Trophoblast cell (in vitro differentiated cells and primary cell): ENCODE measurements around the gene TROAP. TPM values are rescaled to one million over a fixed set of nuclear protein-coding genes. Genes with fewer than 3 reads are reported as not detected.
A peak's percentile ranks its signal among the peaks of the same experiment; 100 is the strongest.

Source experiments
- DNase-seq, 2 donors: peaks; one replicate each; pipeline ENCODE4 v3.0.0-alpha.2; 2016
- H2AFZ ChIP-seq: 2 replicates; pipeline ENCODE4 v1.6.1; 2013; ENCODE audit warnings: low read length, moderate library complexity, mild to moderate bottlenecking; ENCODE audit not compliant: insufficient read depth, poor library complexity
- H2AK5ac ChIP-seq: 2 replicates; pipeline ENCODE4 v1.6.1; 2013; ENCODE audit warnings: mild to moderate bottlenecking, low read length
- H2BK120ac ChIP-seq: 2 replicates; pipeline ENCODE4 v1.6.1; 2013; ENCODE audit warnings: low read length, mild to moderate bottlenecking, moderate library complexity; ENCODE audit not compliant: insufficient read depth, poor library complexity
- H2BK12ac ChIP-seq: 2 replicates; pipeline ENCODE4 v1.6.1; 2013; ENCODE audit warnings: mild to moderate bottlenecking, low read length, moderate library complexity
- H2BK5ac ChIP-seq: 2 replicates; pipeline ENCODE4 v1.6.1; 2013; ENCODE audit warnings: low read length, low read depth, moderate library complexity, mild to moderate bottlenecking; ENCODE audit not compliant: poor library complexity
- H3K14ac ChIP-seq: 2 replicates; pipeline ENCODE4 v1.6.1; 2013; ENCODE audit warnings: mild to moderate bottlenecking, low read length
- H3K18ac ChIP-seq: 2 replicates; pipeline ENCODE4 v1.6.1; 2013; ENCODE audit warnings: mild to moderate bottlenecking, low read length
- H3K23ac ChIP-seq: 2 replicates; pipeline ENCODE4 v1.6.1; 2013; ENCODE audit warnings: low read length
- H3K27ac ChIP-seq: 2 replicates; pipeline ENCODE4 v1.5.1; 2013; ENCODE audit warnings: low read depth, mild to moderate bottlenecking, inconsistent platforms, low read length, moderate library complexity
- H3K27me3 ChIP-seq: 2 replicates; pipeline ENCODE4 v1.6.1; 2013; ENCODE audit warnings: inconsistent platforms, mild to moderate bottlenecking, low read length, moderate library complexity; ENCODE audit not compliant: insufficient read depth
- H3K36me3 ChIP-seq, 2 experiments: 1 replicate in 1 of 2; 2 replicates in 1 of 2; pipeline ENCODE4 v1.6.1; 2013; ENCODE audit warnings: low read length in 2 of 2, mild to moderate bottlenecking in 2 of 2, moderate library complexity in 1 of 2; ENCODE audit not compliant: insufficient read depth in 2 of 2, control insufficient read depth in 1 of 2
- H3K4ac ChIP-seq: 2 replicates; pipeline ENCODE4 v1.6.1; 2013; ENCODE audit warnings: low read depth, mild to moderate bottlenecking, low read length, moderate library complexity
- H3K4me1 ChIP-seq, 2 experiments: 1 replicate in 1 of 2; 2 replicates in 1 of 2; pipeline ENCODE4 v1.6.1; 2013; ENCODE audit warnings: low read length in 2 of 2, mild to moderate bottlenecking in 2 of 2, moderate library complexity in 1 of 2; ENCODE audit not compliant: insufficient read depth in 2 of 2, control insufficient read depth in 1 of 2
- H3K4me2 ChIP-seq: 2 replicates; pipeline ENCODE4 v1.6.1; 2013; ENCODE audit warnings: inconsistent platforms, mild to moderate bottlenecking, low read length, moderate library complexity
- H3K4me3 ChIP-seq: 2 replicates; pipeline ENCODE4 v1.5.1; 2013; ENCODE audit warnings: mild to moderate bottlenecking, low read depth, low read length, inconsistent platforms
- H3K79me1 ChIP-seq: one replicate; pipeline ENCODE4 v1.6.1; 2013; ENCODE audit warnings: low read length
- H3K79me2 ChIP-seq: 2 replicates; pipeline ENCODE4 v1.6.1; 2013; ENCODE audit warnings: low read length, mild to moderate bottlenecking; ENCODE audit not compliant: control insufficient read depth, insufficient read depth, poor library complexity
- H3K9ac ChIP-seq: 2 replicates; pipeline ENCODE4 v1.6.1; 2013; ENCODE audit warnings: mild to moderate bottlenecking, low read length
- H3K9me3 ChIP-seq: 2 replicates; pipeline ENCODE4 v1.6.1; 2013; ENCODE audit warnings: low read depth, mild to moderate bottlenecking, control low read depth, inconsistent platforms, low read length; ENCODE audit not compliant: insufficient read depth
- H4K12ac ChIP-seq: 2 replicates; pipeline ENCODE4 v1.6.1; 2013; ENCODE audit warnings: low read depth, mild to moderate bottlenecking, low read length, moderate library complexity
- H4K8ac ChIP-seq: 2 replicates; pipeline ENCODE4 v1.6.1; 2013; ENCODE audit warnings: low read depth, mild to moderate bottlenecking, low read length, moderate library complexity
- H4K91ac ChIP-seq: one replicate; pipeline ENCODE4 v1.6.1; 2013; ENCODE audit warnings: low read depth, mild to moderate bottlenecking, low read length, moderate library complexity
- WGBS: extraction: QIAGEN DNeasy Blood & Tissue Kit; methylation state at CpG from one replicate; pipeline ENCODE4 v1.1.7; 2013; ENCODE audit warnings: missing lambda C conversion rate; ENCODE audit not compliant: insufficient read length, insufficient coverage; ENCODE audit errors: extremely low coverage; 5-methylcytosine and 5-hydroxymethylcytosine counted together
- polyA plus RNA-seq: library from polyadenylated mRNA; stranded (reverse); fragments of 200-250 nt; gene quantifications from 2 replicates; pipeline ENCODE4 v1.2.3, GENCODE V29; 2013

TROAP gene, protein sequence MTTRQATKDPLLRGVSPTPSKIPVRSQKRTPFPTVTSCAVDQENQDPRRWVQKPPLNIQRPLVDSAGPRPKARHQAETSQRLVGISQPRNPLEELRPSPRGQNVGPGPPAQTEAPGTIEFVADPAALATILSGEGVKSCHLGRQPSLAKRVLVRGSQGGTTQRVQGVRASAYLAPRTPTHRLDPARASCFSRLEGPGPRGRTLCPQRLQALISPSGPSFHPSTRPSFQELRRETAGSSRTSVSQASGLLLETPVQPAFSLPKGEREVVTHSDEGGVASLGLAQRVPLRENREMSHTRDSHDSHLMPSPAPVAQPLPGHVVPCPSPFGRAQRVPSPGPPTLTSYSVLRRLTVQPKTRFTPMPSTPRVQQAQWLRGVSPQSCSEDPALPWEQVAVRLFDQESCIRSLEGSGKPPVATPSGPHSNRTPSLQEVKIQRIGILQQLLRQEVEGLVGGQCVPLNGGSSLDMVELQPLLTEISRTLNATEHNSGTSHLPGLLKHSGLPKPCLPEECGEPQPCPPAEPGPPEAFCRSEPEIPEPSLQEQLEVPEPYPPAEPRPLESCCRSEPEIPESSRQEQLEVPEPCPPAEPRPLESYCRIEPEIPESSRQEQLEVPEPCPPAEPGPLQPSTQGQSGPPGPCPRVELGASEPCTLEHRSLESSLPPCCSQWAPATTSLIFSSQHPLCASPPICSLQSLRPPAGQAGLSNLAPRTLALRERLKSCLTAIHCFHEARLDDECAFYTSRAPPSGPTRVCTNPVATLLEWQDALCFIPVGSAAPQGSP
- polyA plus RNA-seq, result 36.9 and 42.9 TPM in 2 replicates

DNA sequence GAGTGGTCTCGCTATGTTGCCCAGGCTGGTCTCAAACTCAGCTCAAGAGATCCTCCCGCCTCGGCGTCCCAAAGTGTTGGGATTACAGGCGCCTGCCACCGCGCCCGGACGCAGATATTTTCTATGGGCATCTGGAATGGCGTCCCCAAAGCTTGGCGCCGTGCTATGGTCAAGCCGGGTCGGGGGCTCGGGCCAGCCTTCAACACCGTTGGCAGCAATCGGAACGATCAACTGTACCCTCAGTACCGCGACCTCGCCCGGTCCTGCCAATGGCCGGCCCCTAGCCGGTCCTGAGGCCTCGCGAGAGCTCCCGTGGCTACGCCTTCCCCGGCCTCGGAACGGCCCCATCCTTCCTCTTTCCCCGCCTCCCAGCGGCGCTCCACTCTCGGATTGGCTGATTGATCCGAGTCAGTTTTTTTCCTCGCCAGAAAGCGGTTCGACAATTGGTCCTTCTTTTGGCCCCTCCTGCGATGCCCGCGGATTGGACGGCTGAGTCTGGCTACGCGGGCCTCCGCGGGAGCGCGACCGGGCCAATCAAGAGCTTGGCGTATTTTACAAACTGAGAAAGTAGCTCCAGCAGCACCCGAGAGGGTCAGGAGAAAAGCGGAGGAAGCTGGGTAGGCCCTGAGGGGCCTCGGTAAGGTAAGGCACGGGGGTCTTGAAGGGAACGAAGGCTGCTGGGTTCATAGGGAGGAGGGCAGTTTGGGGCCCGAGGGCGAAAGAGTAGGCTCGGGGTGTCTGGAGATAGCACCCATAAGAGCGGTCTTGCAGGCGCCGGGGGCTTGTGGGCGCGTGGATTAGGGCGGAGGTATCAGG, at the start of gene TROAP:
Gene TROAP, plus strand, starts transcription at position 548 of the 816 bp plus-strand sequence. CDS start 354 bp downstream, outside the sequence.
- peaks cover 15 to 19% of the 10 kb centered on the region in 2 experiments for H3K36me3 ChIP-seq
- H3K27me3 ChIP-seq, result no peaks in the 10 kb centered on the region
- H4K91ac ChIP-seq, result peak within 1 kb of the TSS; percentile 65
- H3K4me2 ChIP-seq, result peak within 1 kb of the TSS; percentile 88
- H3K4ac ChIP-seq, result peak within 1 kb of the TSS; percentile 73
- peak within 1 kb of the TSS; percentile 94 for H2AFZ ChIP-seq
- H3K9ac ChIP-seq, result peak within 1 kb of the TSS; percentile 84
- no peak within 1 kb of the TSS for H2BK12ac ChIP-seq
- H2BK5ac ChIP-seq, result peak within 1 kb of the TSS; percentile 56
- H3K4me1 ChIP-seq, result peaks cover 11 to 13% of the 10 kb centered on the region in 2 experiments
- peaks cover 2% of the 10 kb centered on the region for H3K79me2 ChIP-seq
- no CpG with 5 or more reads among the region's 65 CpGs for WGBS
- DNase-seq, result peak; percentile 98 to 100
- peak within 1 kb of the TSS; percentile 94 for H4K8ac ChIP-seq
- H3K18ac ChIP-seq, result peak within 1 kb of the TSS; percentile 64
- peak within 1 kb of the TSS; percentile 53 for H2AK5ac ChIP-seq
- no peaks in the 10 kb centered on the region for H3K9me3 ChIP-seq
- H3K27ac ChIP-seq, result no peak within 1 kb of the TSS
- peak within 1 kb of the TSS; percentile 92 for H4K12ac ChIP-seq
- peak within 1 kb of the TSS; percentile 67 for H3K14ac ChIP-seq
- H3K23ac ChIP-seq, result no peak within 1 kb of the TSS
- peaks cover 5% of the 10 kb centered on the region for H3K79me1 ChIP-seq
- peak within 1 kb of the TSS; percentile 84 for H3K4me3 ChIP-seq
- H2BK120ac ChIP-seq, result peak within 1 kb of the TSS; percentile 15

DNA sequence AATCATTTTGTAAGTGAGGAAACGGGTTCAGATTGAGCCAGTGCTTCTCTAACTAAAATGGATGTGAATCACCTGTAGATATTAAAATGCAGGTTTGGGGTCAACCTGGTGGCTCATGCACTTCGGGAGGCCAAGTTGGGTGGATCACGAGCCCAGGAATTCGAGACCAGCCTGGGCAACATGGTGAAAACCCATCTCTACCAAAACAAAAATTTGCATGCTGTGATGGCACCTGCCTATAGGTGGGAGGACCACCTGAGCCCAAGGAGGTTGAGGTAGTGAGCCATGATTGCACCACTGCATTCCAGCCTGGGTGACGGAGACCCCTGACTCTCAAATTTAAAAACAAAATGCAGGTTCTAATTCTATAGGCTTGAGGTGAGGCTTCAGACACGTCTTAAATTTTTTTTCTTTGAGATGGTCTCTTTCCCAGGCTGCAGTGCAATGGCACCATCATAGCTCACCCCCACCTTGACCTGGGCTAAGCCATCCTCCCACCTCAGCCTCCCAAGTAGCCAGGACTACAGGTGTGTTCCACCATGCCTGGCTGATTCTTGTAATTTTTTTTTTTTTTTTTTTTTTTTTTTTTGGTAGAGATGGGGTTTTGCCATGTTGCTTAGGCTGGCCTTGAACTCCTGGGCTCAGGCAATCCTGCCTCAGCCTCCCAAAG, 49.2 kb upstream of the TROAP start:
- no peak overlapping the region for H3K4ac ChIP-seq
- H3K27me3 ChIP-seq, result no peaks in the 10 kb centered on the region
- H3K4me3 ChIP-seq, result no peak overlapping the region
- peaks cover 28 to 43% of the 10 kb centered on the region in 2 experiments for H3K36me3 ChIP-seq
- no peaks in the 10 kb centered on the region for H3K4me1 ChIP-seq
- H4K12ac ChIP-seq, result no peak overlapping the region
- H2BK5ac ChIP-seq, result no peak overlapping the region
- no peak overlapping the region for H3K23ac ChIP-seq
- no peak overlapping the region for H3K18ac ChIP-seq
- no peak overlapping the region for H3K27ac ChIP-seq
- no peak overlapping the region for H2BK120ac ChIP-seq
- H2BK12ac ChIP-seq, result no peak overlapping the region
- H2AK5ac ChIP-seq, result no peak overlapping the region
- H3K9me3 ChIP-seq, result no peaks in the 10 kb centered on the region
- no peak overlapping the region for H3K14ac ChIP-seq
- no CpG with 5 or more reads among the region's 6 CpGs for WGBS
- H3K79me2 ChIP-seq, result no peaks in the 10 kb centered on the region
- H4K91ac ChIP-seq, result no peak overlapping the region
- no peak overlapping the region for H3K4me2 ChIP-seq
- DNase-seq, result peak in 1 of 2 donors; percentile 23
- no peak overlapping the region for H3K9ac ChIP-seq
- H3K79me1 ChIP-seq, result no peaks in the 10 kb centered on the region
- H2AFZ ChIP-seq, result no peak overlapping the region
- H4K8ac ChIP-seq, result no peak overlapping the region

DNA sequence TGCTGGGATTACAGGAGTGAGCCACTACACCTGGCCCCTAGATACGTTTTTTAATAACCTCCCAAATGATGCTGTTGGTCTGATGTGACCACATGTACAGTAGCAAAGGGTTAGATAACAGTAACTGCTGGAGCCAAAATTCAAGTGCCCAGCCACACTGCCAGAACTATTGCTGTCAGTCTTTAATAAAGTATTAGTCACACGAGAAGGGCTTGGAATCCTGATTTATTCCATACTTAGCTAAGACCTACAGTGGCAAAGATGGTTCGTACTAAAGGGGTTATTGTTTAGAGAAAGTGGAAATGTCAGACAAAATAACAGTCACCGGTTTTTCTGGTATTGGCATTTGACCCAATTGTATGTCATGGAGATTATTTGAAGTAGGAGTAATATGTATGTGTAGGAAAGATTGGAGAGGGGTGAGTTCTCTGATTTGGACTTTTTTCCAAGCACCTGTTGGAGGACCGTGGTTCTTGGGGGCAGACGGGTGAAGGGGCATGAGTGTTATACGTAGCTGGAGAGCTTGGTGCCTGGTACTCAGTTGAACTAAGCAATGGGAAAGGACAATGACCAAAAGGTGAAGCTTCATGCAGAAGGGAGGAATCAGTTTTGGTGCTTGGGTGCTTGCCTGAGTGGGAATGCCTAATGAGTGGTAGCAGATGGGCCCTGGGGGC, 48.5 kb upstream of the TROAP start:
- Histone ChIP-seq H4K91ac (no peak overlapping the region), H3K79me2 (no peaks in the 10 kb centered on the region), H2BK120ac (no peak overlapping the region), H3K4ac (no peak overlapping the region), H4K12ac (no peak overlapping the region), H3K27me3 (no peaks in the 10 kb centered on the region), H2AK5ac (no peak overlapping the region), H3K36me3 (peaks cover 23 to 39% of the 10 kb centered on the region in 2 experiments), H3K27ac (no peak overlapping the region), H3K14ac (no peak overlapping the region), H2BK5ac (no peak overlapping the region), H4K8ac (no peak overlapping the region), H3K4me1 (peaks cover 1 to 3% of the 10 kb centered on the region in 2 experiments), H3K9ac (no peak overlapping the region), H2AFZ (no peak overlapping the region), H3K4me3 (no peak overlapping the region), H3K79me1 (no peaks in the 10 kb centered on the region), H3K9me3 (no peaks in the 10 kb centered on the region), H3K4me2 (no peak overlapping the region), H3K18ac (no peak overlapping the region), H2BK12ac (no peak overlapping the region), H3K23ac (no peak overlapping the region)
- DNase-seq, result peak in 1 of 2 donors; percentile 27
- WGBS, result no CpG with 5 or more reads among the region's 7 CpGs
